ENCODE measurements around the gene CMKLR1.

CMKLR1 gene

GRCh38 chr12:108260969-108261368 is 78.1 kb downstream of the CMKLR1 start:
- no peak for DNase-seq (ENCODE audit: low read depth)

- no peak for DNase-seq (ENCODE audit: low read depth)
Observed at GRCh38 chr12:108260039-108260438, 79.1 kb downstream of the CMKLR1 start.

- no peak for DNase-seq (ENCODE audit: low read depth)
Observed at GRCh38 chr12:108257610-108258106, 81.5 kb downstream of the CMKLR1 start.

- DNase-seq (ENCODE audit: low read depth): no peak
Observed at GRCh38 chr12:108257004-108257403, 82.1 kb downstream of the CMKLR1 start.

GRCh38 chr12:108255252-108255602 is 83.9 kb downstream of the CMKLR1 start:
- DNase-seq (ENCODE audit: low read depth): no peak

GRCh38 chr12:108254517-108255251 is 84.4 kb downstream of the CMKLR1 start:
- no peak for DNase-seq (ENCODE audit: low read depth)

- DNase-seq (ENCODE audit: low read depth): no peak
Observed at GRCh38 chr12:108254030-108254429, 85.1 kb downstream of the CMKLR1 start.

- no peak for DNase-seq (ENCODE audit: low read depth)
Observed at GRCh38 chr12:108253540-108253939, 85.6 kb downstream of the CMKLR1 start.

- no peak for DNase-seq (ENCODE audit: low read depth)
Observed at GRCh38 chr12:108252523-108252922, 86.6 kb downstream of the CMKLR1 start.

GRCh38 chr12:108248011-108248410 is 91.1 kb downstream of the CMKLR1 start:
- no peak for DNase-seq (ENCODE audit: low read depth)

GRCh38 chr12:108247130-108247529 is 92.0 kb downstream of the CMKLR1 start:
- no peak for DNase-seq (ENCODE audit: low read depth)

GRCh38 chr12:108241986-108242703 is 97.0 kb downstream of the CMKLR1 start:
- no peak for DNase-seq (ENCODE audit: low read depth)

GRCh38 chr12:108240928-108241327 is 98.2 kb downstream of the CMKLR1 start:
- DNase-seq (ENCODE audit: low read depth): no peak

- DNase-seq (ENCODE audit: low read depth): no peak
Observed at GRCh38 chr12:108240027-108240785, 98.9 kb downstream of the CMKLR1 start.

GRCh38 chr12:108239378-108239777 is 99.7 kb downstream of the CMKLR1 start:
- DNase-seq (ENCODE audit: low read depth): no peak

GRCh38 chr12:108238474-108238873 is 100.6 kb downstream of the CMKLR1 start:
- no peak for DNase-seq (ENCODE audit: low read depth)
